Heart left ventricle (tissue), 13 donors: ENCODE measurements around the gene SIGLEC1.

Experiments used
- CTCF ChIP-seq, 12 donors: fragments of 200-600 bp; sonication (generic) in 4 of 12; IDR thresholded peaks; one replicate each; pipeline versions ENCODE4 v1.5.0 to v1.8.0; 2018 to 2022; ENCODE audit warnings: antibody characterized with exemption in 12 of 12, mild to moderate bottlenecking in 5 of 12
- POLR2A ChIP-seq, 2 donors: fragments of 450-650 bp; IDR thresholded peaks; one replicate each; pipeline ENCODE4 v1.6.1; 2017; ENCODE audit warnings: antibody characterized with exemption in 2 of 2, mild to moderate bottlenecking in 2 of 2, moderate library complexity in 2 of 2
- donor health status: ischemic (EF 13 %, LVEDD 7.1; RV severe dilation, severe dysfunction).
- donor health status: DM: no; HTN: yes; CAD: no.
- donor health status: DM: no; HTN: no; CAD: no.
- donor health status: ischemic (EF 25% LVEDD 6.9; RV normal size, moderate dysfunction).
- donor health status: ischemic (EF 25% LVEDD 5.7; RV mildly dilated, moderate dysfunction).
- donor health status: ischemic (EF 35%, LVEDD 5.7; RV mildly dilated, moderate dysfunction).
- donor health status: nonischemic (EF 11% LVEDD 7.7; RV severe dilation, severe dysfunction).
- donor health status: DM: yes; HTN: yes; CAD: no.
- donor health status: PGD.
- donor health status: ischemic (EF 29% LVEDD 5.4; RV normal size, mild dysfunction).
- donor health status: nonischemic (EF 23%, LVEDD 6.1; RV moderate dilation, normal function).

GRCh38 chr20:3730803-3731672, 18.6 kb upstream of the SIGLEC1 start:
- TF ChIP-seq CTCF (IDR thresholded peaks at IDR 0.05) (no peak), POLR2A (IDR thresholded peaks at IDR 0.05) (no peak)
